Psoas muscle (tissue), 8 donors: Measurements from ENCODE around the gene VAC14. TPM values are rescaled to one million over a fixed set of nuclear protein-coding genes. Genes with fewer than 3 reads are reported as not detected.

Source experiments
- ATAC-seq, 4 donors: fragments of 200-7000 bp; cut with Tn5 transposase; one replicate each; pipeline ENCODE4 v1.9.1; 2020; ENCODE audit warnings: moderate library complexity in 3 of 4, mild to moderate bottlenecking in 2 of 4
- DNase-seq, 2 donors: peaks; one replicate each; pipeline ENCODE4 v3.0.0-alpha.2; 2020
- H3K27ac ChIP-seq: fragments of 200-600 bp; one replicate; pipeline ENCODE4 v1.8.0; 2022
- H3K27me3 ChIP-seq, 3 donors: fragments of 200-600 bp in 1 of 3; one replicate each; pipeline versions ENCODE4 v1.6.1 to v1.8.0; 2013 to 2022; ENCODE audit warnings: low read length in 2 of 3, mild to moderate bottlenecking in 2 of 3, moderate library complexity in 1 of 3; ENCODE audit not compliant: insufficient read depth in 3 of 3
- H3K36me3 ChIP-seq, 2 donors: fragments of 200-600 bp in 1 of 2; one replicate each; pipeline versions ENCODE4 v1.6.1 to v1.8.0; 2013 to 2022; ENCODE audit warnings: low read depth in 1 of 2, mild to moderate bottlenecking in 1 of 2, moderate library complexity in 1 of 2; ENCODE audit not compliant: insufficient read depth in 1 of 2
- H3K4me1 ChIP-seq: fragments of 200-600 bp; one replicate; pipeline ENCODE4 v1.8.0; 2022
- H3K4me3 ChIP-seq: fragments of 200-600 bp; one replicate; pipeline ENCODE4 v1.8.0; 2022; ENCODE audit warnings: mild to moderate bottlenecking
- H3K9me3 ChIP-seq: fragments of 200-600 bp; one replicate; pipeline ENCODE4 v1.8.0; 2022
- CTCF ChIP-seq: fragments of 200-600 bp; IDR thresholded peaks from one replicate; pipeline ENCODE4 v1.8.0; 2022; ENCODE audit warnings: antibody characterized with exemption
- WGBS, 3 donors: extraction: QIAGEN DNeasy Blood & Tissue Kit; methylation state at CpG; one replicate each; pipeline versions ENCODE4 v1.1.6 to v1.1.7; 2013; 5-methylcytosine and 5-hydroxymethylcytosine counted together
- intact Hi-C, 2 donors: fragments of 100-400 bp; cut with DNase I; formaldehyde crosslinking; loops; one replicate each; pipeline versions ENCODE4 v1.11.0 to v1.14.2; 2022
- polyA plus RNA-seq, 3 donors: library from polyadenylated mRNA; stranded (reverse); fragments of 200-250 nt; gene quantifications; one replicate each; pipeline ENCODE4 v1.2.3, GENCODE V29; 2013
- total RNA-seq, 4 donors: library from RNA; stranded (reverse); fragmentation: NEBNext Ultra II Directional in 2 of 4; extraction: Animal tissue kit (Norgen Biotek cat#: 25700) in 2 of 4; gene quantifications; one replicate each; pipeline versions ENCODE4 v1.2.1 to v1.2.4, GENCODE V29; 2021 to 2023
- donor health status: healthy with polysubstance abuse.
- donor health status: DM: no; HTN: no; CAD: no; lungs with moderate emphysema.
- donor health status: Bipolar disorder and iron deficiency.
- donor health status: healthy.
- donor health status: DM: yes; HTN: yes; CAD: no.
- donor health status: DM: no; HTN: no; CAD: no.
- donor health status: DM: no; HTN: no; CAD: no.
- donor health status: DM: yes; HTN: yes; CAD: no.

The VAC14 gene
- total and polyA plus RNA-seq, 7 donors, result 19.9 to 24.3 (median 23.0) TPM

- intact Hi-C loops, result loop anchor here (10.0 kb wide), 1 partner anchor 283 kb away; no protein-coding TSS in a partner anchor
- WGBS, 3 donors, result 49 to 66% (median 57%) methylated on average over 7 of the region's 7 CpGs
- DNase-seq (no peak), ATAC-seq (no peak)
- H3K9me3 ChIP-seq, result no peaks in the 10 kb centered on the region
- H3K27ac ChIP-seq, result no peak overlapping the region
- peaks cover 0 to 4% of the 10 kb centered on the region in 2 donors for H3K36me3 ChIP-seq
- peaks cover 6% of the 10 kb centered on the region for H3K4me1 ChIP-seq
- H3K4me3 ChIP-seq, result no peak overlapping the region
- no peaks in the 10 kb centered on the region for H3K27me3 ChIP-seq
- no peak for TF ChIP-seq CTCF
These were observed 143.0 kb downstream of the VAC14 start for GRCh38 chr16:70657956-70658355.

- WGBS, 3 donors, result 55 to 67% (median 61%) methylated on average over 22 of the region's 22 CpGs
- Histone ChIP-seq H3K4me3 (no peak overlapping the region), H3K27me3 (no peaks in the 10 kb centered on the region), H3K36me3 (no peaks in the 10 kb centered on the region), H3K9me3 (no peaks in the 10 kb centered on the region), H3K4me1 (peaks cover 6% of the 10 kb centered on the region), H3K27ac (no peak overlapping the region)
- ATAC-seq (no peak), DNase-seq (no peak)
- no peak for TF ChIP-seq CTCF
- intact Hi-C loops, result loop anchor here (10.0 kb wide), 1 partner anchor 282 kb away; no protein-coding TSS in a partner anchor
These were observed 144.2 kb downstream of the VAC14 start for GRCh38 chr16:70656712-70657263.

- H3K27ac ChIP-seq, result no peak overlapping the region
- no peaks in the 10 kb centered on the region for H3K9me3 ChIP-seq
- no peak for ATAC-seq
- H3K36me3 ChIP-seq, result no peaks in the 10 kb centered on the region
- no peaks in the 10 kb centered on the region for H3K27me3 ChIP-seq
- 79 to 85% (median 85%) methylated on average over 8 of the region's 8 CpGs for WGBS, 3 donors
- H3K4me3 ChIP-seq, result no peak overlapping the region
- DNase-seq, result no peak
- H3K4me1 ChIP-seq, result peaks cover 6% of the 10 kb centered on the region
- TF ChIP-seq CTCF, result no peak
- intact Hi-C loops, result loop anchor here (10.0 kb wide), 1 partner anchor 281 kb away; no protein-coding TSS in a partner anchor
These were observed 144.8 kb downstream of the VAC14 start for GRCh38 chr16:70656065-70656711.

- H3K36me3 ChIP-seq, result no peaks in the 10 kb centered on the region
- peaks cover 6% of the 10 kb centered on the region for H3K4me1 ChIP-seq
- H3K27ac ChIP-seq, result no peak overlapping the region
- intact Hi-C loops, result loop anchor here (5.0 to 10.0 kb wide), 4 partner anchors 122 to 322 kb away; no protein-coding TSS in a partner anchor
- 33 to 42% (median 35%) methylated on average over 35 of the region's 35 CpGs for WGBS, 3 donors
- H3K27me3 ChIP-seq, result no peaks in the 10 kb centered on the region
- peak; percentile 92 for TF ChIP-seq CTCF
- DNase-seq, result peak; percentile 76 to 82
- H3K9me3 ChIP-seq, result no peaks in the 10 kb centered on the region
- H3K4me3 ChIP-seq, result peak overlapping the region; percentile 37
- ATAC-seq, result peak; percentile 75 to 88 (median 79)
These were observed 146.9 kb downstream of the VAC14 start for GRCh38 chr16:70653809-70654771.
